CD4-positive, alpha-beta T cell treated with Interleukin-2 at 100 ng/mL for 4 hours (primary cell): Measurements from ENCODE around the gene ADGRE3.
"Not testable (repeated sequence)": the region's sequence is repeated elsewhere in the genome, so short reads cannot be mapped to it uniquely, and the experiment has no call there.

ENCODE experiments used
- DNase-seq: peaks from one replicate; pipeline ENCODE4 v3.0.0-alpha.2; 2020; ENCODE audit warnings: low spot score

ADGRE3 gene

GRCh38 chr19:14595558-14595957, 79.1 kb downstream of the ADGRE3 start:
- DNase-seq: no peak

DNA sequence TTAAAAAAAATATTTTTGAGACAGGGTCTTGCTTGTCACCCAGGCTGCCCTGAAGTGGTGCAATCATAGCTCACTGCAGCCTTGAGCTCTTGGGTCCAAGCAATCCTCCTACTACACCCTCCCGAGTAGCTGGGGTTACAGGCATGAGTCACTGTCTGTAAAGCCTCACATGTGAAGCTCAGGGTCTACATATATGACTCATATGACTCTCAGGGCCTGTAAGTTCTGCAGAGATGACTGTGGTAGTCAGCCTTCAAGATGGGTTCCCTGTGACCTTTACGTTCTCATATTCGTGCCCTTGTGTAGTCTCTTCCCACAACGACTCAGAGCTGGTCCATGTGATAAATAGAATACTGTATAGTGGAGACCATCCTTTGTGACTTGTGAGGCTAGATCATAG, 85.2 kb downstream of the ADGRE3 start:
- not testable (repeated sequence) for DNase-seq

- peak; percentile 39 for DNase-seq
Measured at GRCh38 chr19:14585187-14585586, 89.5 kb downstream of the ADGRE3 start.

- not testable (repeated sequence) for DNase-seq
Measured at GRCh38 chr19:14584372-14584771, 90.3 kb downstream of the ADGRE3 start.

GRCh38 chr19:14582894-14583340, 91.7 kb downstream of the ADGRE3 start, which contains the start of gene CLEC17A:
CLEC17A (plus strand) TSS chr19:14583084; CDS start chr19:14583161, 77 bp downstream.
- no peak for DNase-seq

DNA sequence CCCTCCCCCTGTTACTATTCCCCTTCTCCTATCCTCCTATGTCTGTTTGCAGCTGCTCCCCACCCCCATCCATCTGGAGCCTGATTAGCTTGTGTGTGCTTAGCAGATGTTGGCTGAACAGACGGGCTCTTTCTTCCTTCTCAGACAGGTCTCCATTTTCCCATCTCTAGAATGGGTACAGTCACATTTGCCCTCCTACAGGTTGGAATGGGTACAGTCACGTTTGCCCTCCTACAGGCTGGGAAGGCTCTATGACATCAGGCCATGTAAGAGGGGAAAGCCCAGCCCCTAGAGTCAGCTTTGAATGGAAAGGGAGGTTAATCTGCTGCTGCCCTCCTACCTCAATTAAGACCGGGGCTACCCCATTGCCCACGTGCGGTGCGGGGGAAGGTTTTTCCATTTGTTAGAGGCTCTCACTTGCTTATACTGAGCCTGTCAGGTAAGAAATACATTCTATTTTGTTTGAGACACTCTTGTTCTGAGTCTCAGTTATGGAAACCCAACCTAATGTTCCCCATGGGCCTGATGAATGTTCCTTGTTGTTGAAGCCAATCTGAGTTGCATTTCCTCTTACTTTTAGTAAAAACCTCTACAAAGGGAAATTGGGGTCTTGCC, 93.9 kb downstream of the ADGRE3 start:
- DNase-seq: no peak

GRCh38 chr19:14577885-14578427, 96.7 kb downstream of the ADGRE3 start:
- DNase-seq: no peak

DNA sequence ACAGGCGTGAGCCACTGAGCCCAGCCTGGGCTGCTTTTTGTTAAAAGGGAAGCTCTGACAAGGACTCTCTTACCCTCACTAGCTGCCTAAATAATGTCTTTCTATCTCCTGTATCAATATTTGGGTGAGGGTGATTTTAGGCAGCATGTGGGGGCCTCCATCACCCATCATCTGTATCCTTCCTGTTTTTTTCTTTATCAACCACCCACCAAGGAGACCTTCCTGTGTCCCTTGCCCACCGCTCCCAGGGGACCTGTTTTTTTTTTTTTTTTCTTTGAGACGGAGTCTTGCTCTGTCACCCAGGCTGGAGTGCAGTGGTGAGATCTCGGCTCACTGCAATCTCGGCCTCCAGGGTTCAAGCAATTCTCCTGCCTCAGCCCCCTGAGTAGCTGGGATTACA, 97.4 kb downstream of the ADGRE3 start:
- no peak for DNase-seq

DNA sequence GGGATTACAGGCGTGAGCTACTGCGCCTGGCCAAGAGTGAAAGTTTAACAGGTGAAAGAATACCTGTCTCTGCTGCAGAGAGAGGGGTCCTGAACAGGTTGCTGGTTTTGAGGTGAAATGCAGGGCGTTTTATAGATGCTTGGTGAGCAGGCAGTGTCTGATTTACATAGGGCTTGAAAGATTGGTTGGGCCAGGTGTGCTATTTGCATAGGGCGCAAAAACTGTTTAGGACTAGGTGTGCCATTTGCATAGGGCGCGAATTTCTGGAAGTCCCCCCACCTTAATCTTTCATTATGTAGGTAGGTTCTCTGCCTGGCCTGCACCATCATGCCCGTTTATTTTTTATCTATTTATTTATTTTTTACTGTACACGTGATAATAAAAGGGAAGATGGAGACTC, 98.3 kb downstream of the ADGRE3 start:
- DNase-seq: no peak

DNA sequence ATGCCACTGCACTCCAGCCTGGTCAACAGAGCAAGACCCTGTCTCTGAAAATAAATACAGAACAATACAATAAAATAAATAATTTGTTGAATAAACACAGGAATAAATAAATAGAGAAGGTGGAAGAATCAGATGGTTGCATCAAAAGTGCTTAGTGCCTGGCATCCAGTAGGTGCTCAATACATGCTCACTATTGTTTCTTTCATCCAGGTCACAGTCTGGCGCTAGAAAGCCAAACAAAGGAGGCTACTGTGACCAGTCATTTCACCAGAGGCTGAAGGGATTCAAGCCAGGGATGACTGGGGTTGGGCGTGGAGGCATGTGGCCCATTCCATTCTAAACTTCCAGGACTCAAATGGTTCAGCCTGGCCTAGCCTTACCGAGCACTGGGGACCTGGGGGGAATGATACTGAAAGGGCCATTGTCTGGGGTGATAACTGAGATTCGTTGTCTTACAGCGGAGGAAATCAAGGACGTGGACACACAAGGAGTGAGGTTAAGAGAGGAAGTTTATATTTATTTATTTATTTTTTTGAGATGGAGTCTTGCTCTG, 99.1 kb downstream of the ADGRE3 start:
- DNase-seq: no peak

- peak; percentile 94 for DNase-seq
Measured at GRCh38 chr19:14571695-14572490, 102.8 kb downstream of the ADGRE3 start, which contains the start of gene NDUFB7. NDUFB7 (minus strand) TSS chr19:14572066; CDS start chr19:14572000, 66 bp downstream.

- no peak for DNase-seq
Measured at GRCh38 chr19:14570864-14571527, 103.6 kb downstream of the ADGRE3 start.
